NCI-H345 (cell line): ENCODE measurements around the gene DRAXIN.
A peak's percentile ranks its signal among the peaks of the same experiment; 100 is the strongest.

ENCODE experiments used
- DNase-seq: peaks from one replicate; lab custom pipeline; 2025; lab: John Stamatoyannopoulos, UW

Gene DRAXIN

GRCh38 chr1:11691302-11691914 is at the start of gene DRAXIN:
DRAXIN (plus strand) TSS chr1:11691710; CDS start chr1:11706259, 14,549 bp downstream.
- DNase-seq, result peak; percentile 59

- no peak for DNase-seq
These were observed 49.7 kb upstream of the DRAXIN start for GRCh38 chr1:11641776-11642305.

GRCh38 chr1:11642418-11643017 is 49.0 kb upstream of the DRAXIN start:
- peak; percentile 74 for DNase-seq

- no peak for DNase-seq
These were observed 47.7 kb upstream of the DRAXIN start for GRCh38 chr1:11643782-11644181.

GRCh38 chr1:11645270-11645669 is 46.2 kb upstream of the DRAXIN start:
- no peak for DNase-seq

GRCh38 chr1:11645670-11646265 is 45.7 kb upstream of the DRAXIN start:
- peak; percentile 75 for DNase-seq

GRCh38 chr1:11646317-11646716 is 45.2 kb upstream of the DRAXIN start:
- no peak for DNase-seq

- no peak for DNase-seq
These were observed 44.2 kb upstream of the DRAXIN start for GRCh38 chr1:11647333-11647732.

GRCh38 chr1:11648039-11648438 is 43.5 kb upstream of the DRAXIN start:
- DNase-seq, result no peak

GRCh38 chr1:11648732-11649158 is 42.8 kb upstream of the DRAXIN start:
- no peak for DNase-seq

GRCh38 chr1:11649237-11649623 is 42.3 kb upstream of the DRAXIN start:
- no peak for DNase-seq

GRCh38 chr1:11649624-11650330 is 41.7 kb upstream of the DRAXIN start:
- DNase-seq, result no peak

GRCh38 chr1:11650331-11650991 is 41.0 kb upstream of the DRAXIN start:
- DNase-seq, result peak; percentile 32

- no peak for DNase-seq
These were observed 40.5 kb upstream of the DRAXIN start for GRCh38 chr1:11651017-11651416.

GRCh38 chr1:11652203-11652780 is 39.2 kb upstream of the DRAXIN start:
- DNase-seq, result no peak

- no peak for DNase-seq
These were observed 38.2 kb upstream of the DRAXIN start for GRCh38 chr1:11653101-11653860.

- DNase-seq, result no peak
These were observed 37.7 kb upstream of the DRAXIN start for GRCh38 chr1:11653861-11654136.

- DNase-seq, result peak; percentile 42
These were observed 37.2 kb upstream of the DRAXIN start, which contains the start of the genes FBXO2 and FBXO44 for GRCh38 chr1:11654137-11654938. FBXO2 (minus strand) TSS chr1:11654429; CDS start chr1:11654340, 89 bp downstream. FBXO44 (plus strand) TSS chr1:11654877; CDS start chr1:11655836, 959 bp downstream.

- DNase-seq, result no peak
These were observed 36.3 kb upstream of the DRAXIN start for GRCh38 chr1:11654939-11655808.
